ENCODE measurements around the gene NADSYN1.

Gene NADSYN1

GRCh38 chr11:71478528-71478840 lies 25.5 kb downstream of the NADSYN1 start:
- ATAC-seq (ENCODE audit: low read depth) = no peak
- H3K9me3 ChIP-seq (ENCODE audit: severe bottlenecking) = no peaks in the 10 kb centered on the region

GRCh38 chr11:71481101-71481960 lies 28.3 kb downstream of the NADSYN1 start:
- TF ChIP-seq CTCF (IDR thresholded peaks at IDR 0.05; ENCODE audit: poor library complexity, severe bottlenecking) = no peak
- ATAC-seq (ENCODE audit: low read depth) (no peak), DNase-seq (ENCODE audit: low spot score) (no peak)
- Histone ChIP-seq H3K36me3 (ENCODE audit: low read depth) (peaks cover 9% of the 10 kb centered on the region; the same call in 1 of the 2 replicates), H3K9me3 (ENCODE audit: severe bottlenecking) (no peaks in the 10 kb centered on the region), H3K4me3 (ENCODE audit: severe bottlenecking) (no peak overlapping the region), H3K27ac (ENCODE audit: poor library complexity, severe bottlenecking) (no peak overlapping the region), H3K27me3 (ENCODE audit: insufficient read depth, poor library complexity, severe bottlenecking) (no peaks in the 10 kb centered on the region), H3K4me1 (ENCODE audit: insufficient read depth, poor library complexity, severe bottlenecking) (no peaks in the 10 kb centered on the region)

More at GRCh38 chr11:71478528-71478840, 25.5 kb downstream of the NADSYN1 start:
- Histone ChIP-seq H3K4me3 (ENCODE audit: severe bottlenecking) (no peak overlapping the region), H3K36me3 (ENCODE audit: low read depth) (peaks cover 2% of the 10 kb centered on the region; the same call in 1 of the 2 replicates), H3K27ac (ENCODE audit: poor library complexity, severe bottlenecking) (no peak overlapping the region), H3K27me3 (ENCODE audit: insufficient read depth, poor library complexity, severe bottlenecking) (no peaks in the 10 kb centered on the region), H3K4me1 (ENCODE audit: insufficient read depth, poor library complexity, severe bottlenecking) (no peaks in the 10 kb centered on the region)
- no peak for DNase-seq (ENCODE audit: low spot score)
- TF ChIP-seq CTCF (IDR thresholded peaks at IDR 0.05; ENCODE audit: poor library complexity, severe bottlenecking) = no peak

- no peak overlapping the region for H3K4me3 ChIP-seq (ENCODE audit: severe bottlenecking)
- no peaks in the 10 kb centered on the region for H3K27me3 ChIP-seq (ENCODE audit: insufficient read depth, poor library complexity, severe bottlenecking)
- peaks cover 9% of the 10 kb centered on the region; the same call in 1 of the 2 replicates for H3K36me3 ChIP-seq (ENCODE audit: low read depth)
- no peaks in the 10 kb centered on the region for H3K9me3 ChIP-seq (ENCODE audit: severe bottlenecking)
- no peaks in the 10 kb centered on the region for H3K4me1 ChIP-seq (ENCODE audit: insufficient read depth, poor library complexity, severe bottlenecking)
- H3K27ac ChIP-seq (ENCODE audit: poor library complexity, severe bottlenecking) = no peak overlapping the region
- no peak for TF ChIP-seq CTCF (IDR thresholded peaks at IDR 0.05; ENCODE audit: poor library complexity, severe bottlenecking)
- no peak for ATAC-seq (ENCODE audit: low read depth)
- DNase-seq (ENCODE audit: low spot score) = no peak
Observed at GRCh38 chr11:71482216-71482615, 29.2 kb downstream of the NADSYN1 start.

GRCh38 chr11:71482746-71483364 lies 29.9 kb downstream of the NADSYN1 start:
- Histone ChIP-seq H3K4me3 (ENCODE audit: severe bottlenecking) (no peak overlapping the region), H3K27me3 (ENCODE audit: insufficient read depth, poor library complexity, severe bottlenecking) (no peaks in the 10 kb centered on the region), H3K4me1 (ENCODE audit: insufficient read depth, poor library complexity, severe bottlenecking) (no peaks in the 10 kb centered on the region), H3K27ac (ENCODE audit: poor library complexity, severe bottlenecking) (no peak overlapping the region), H3K9me3 (ENCODE audit: severe bottlenecking) (no peaks in the 10 kb centered on the region), H3K36me3 (ENCODE audit: low read depth) (peaks cover 9% of the 10 kb centered on the region; the same call in 1 of the 2 replicates)
- ATAC-seq (ENCODE audit: low read depth) (no peak), DNase-seq (ENCODE audit: low spot score) (no peak)
- TF ChIP-seq CTCF (IDR thresholded peaks at IDR 0.05; ENCODE audit: poor library complexity, severe bottlenecking) = no peak
